Muscle layer of colon (tissue), 2 donors: ENCODE measurements around the gene LAMA1.

Source experiments
- H3K27ac ChIP-seq: one replicate; pipeline ENCODE4 v1.7.0; 2013; ENCODE audit warnings: low read depth, mild to moderate bottlenecking, low read length, moderate library complexity
- H3K27me3 ChIP-seq, 2 donors: one replicate each; pipeline ENCODE4 v1.7.0; 2013; ENCODE audit warnings: low read length in 2 of 2, mild to moderate bottlenecking in 2 of 2; ENCODE audit not compliant: insufficient read depth in 2 of 2, control insufficient read depth in 1 of 2
- H3K36me3 ChIP-seq: one replicate; pipeline ENCODE4 v1.7.0; 2013; ENCODE audit warnings: mild to moderate bottlenecking, low read length; ENCODE audit not compliant: insufficient read depth
- H3K4me1 ChIP-seq: one replicate; pipeline ENCODE4 v1.7.0; 2013; ENCODE audit warnings: mild to moderate bottlenecking, low read length; ENCODE audit not compliant: insufficient read depth
- H3K4me3 ChIP-seq, 2 donors: one replicate each; pipeline ENCODE4 v1.7.0; 2013; ENCODE audit warnings: low read length in 2 of 2, low read depth in 1 of 2, mild to moderate bottlenecking in 1 of 2, moderate library complexity in 1 of 2
- H3K9ac ChIP-seq: one replicate; pipeline ENCODE4 v1.7.0; 2013; ENCODE audit warnings: low read length
- H3K9me3 ChIP-seq: one replicate; pipeline ENCODE4 v1.7.0; 2013; ENCODE audit warnings: mild to moderate bottlenecking, low read length
- donor health status: abdominal sarcoma.
- donor health status: Adenocarcinoma of cecum.

Gene LAMA1

GRCh38 chr18:7011142-7011541 lies 106.5 kb downstream of the LAMA1 start:
- Histone ChIP-seq H3K27me3 (no peaks in the 10 kb centered on the region), H3K4me3 (no peak overlapping the region), H3K9ac (no peak overlapping the region), H3K9me3 (no peaks in the 10 kb centered on the region), H3K4me1 (no peaks in the 10 kb centered on the region), H3K36me3 (no peaks in the 10 kb centered on the region), H3K27ac (no peak overlapping the region)

GRCh38 chr18:7004009-7004408 lies 113.6 kb downstream of the LAMA1 start:
- no peaks in the 10 kb centered on the region for H3K4me1 ChIP-seq
- no peak overlapping the region for H3K27ac ChIP-seq
- no peaks in the 10 kb centered on the region for H3K9me3 ChIP-seq
- no peak overlapping the region for H3K4me3 ChIP-seq
- no peaks in the 10 kb centered on the region for H3K36me3 ChIP-seq
- no peak overlapping the region for H3K9ac ChIP-seq
- no peaks in the 10 kb centered on the region for H3K27me3 ChIP-seq

GRCh38 chr18:7002107-7002506 lies 115.5 kb downstream of the LAMA1 start:
- H3K4me3 ChIP-seq, result no peak overlapping the region
- H3K27ac ChIP-seq, result no peak overlapping the region
- H3K4me1 ChIP-seq, result no peaks in the 10 kb centered on the region
- no peaks in the 10 kb centered on the region for H3K36me3 ChIP-seq
- no peaks in the 10 kb centered on the region for H3K27me3 ChIP-seq
- H3K9ac ChIP-seq, result no peak overlapping the region
- no peaks in the 10 kb centered on the region for H3K9me3 ChIP-seq

- Histone ChIP-seq H3K9ac (no peak overlapping the region), H3K27me3 (no peaks in the 10 kb centered on the region), H3K9me3 (no peaks in the 10 kb centered on the region), H3K4me1 (no peaks in the 10 kb centered on the region), H3K36me3 (no peaks in the 10 kb centered on the region), H3K4me3 (no peak overlapping the region), H3K27ac (no peak overlapping the region)
Measured at GRCh38 chr18:7000484-7001096, 117.0 kb downstream of the LAMA1 start.

- Histone ChIP-seq H3K27ac (no peak overlapping the region), H3K36me3 (no peaks in the 10 kb centered on the region), H3K4me1 (peaks cover 8% of the 10 kb centered on the region), H3K27me3 (no peaks in the 10 kb centered on the region), H3K9me3 (no peaks in the 10 kb centered on the region), H3K4me3 (no peak overlapping the region), H3K9ac (no peak overlapping the region)
Measured at GRCh38 chr18:6997808-6998207, 119.8 kb downstream of the LAMA1 start.

GRCh38 chr18:6994771-6995430 lies 122.7 kb downstream of the LAMA1 start:
- H3K27ac ChIP-seq, result no peak overlapping the region
- H3K9ac ChIP-seq, result no peak overlapping the region
- no peaks in the 10 kb centered on the region for H3K36me3 ChIP-seq
- H3K9me3 ChIP-seq, result no peaks in the 10 kb centered on the region
- peaks cover 8% of the 10 kb centered on the region for H3K4me1 ChIP-seq
- peak overlapping the region in 1 of 2 donors; percentile 26 for H3K4me3 ChIP-seq
- no peaks in the 10 kb centered on the region for H3K27me3 ChIP-seq

- Histone ChIP-seq H3K4me3 (no peak overlapping the region), H3K27ac (no peak overlapping the region), H3K27me3 (no peaks in the 10 kb centered on the region), H3K9me3 (no peaks in the 10 kb centered on the region), H3K9ac (no peak overlapping the region), H3K36me3 (no peaks in the 10 kb centered on the region), H3K4me1 (peaks cover 8% of the 10 kb centered on the region)
Measured at GRCh38 chr18:6994056-6994770, 123.4 kb downstream of the LAMA1 start.

- no peak overlapping the region for H3K9ac ChIP-seq
- H3K36me3 ChIP-seq, result no peaks in the 10 kb centered on the region
- H3K27me3 ChIP-seq, result no peaks in the 10 kb centered on the region
- no peak overlapping the region for H3K4me3 ChIP-seq
- H3K9me3 ChIP-seq, result no peaks in the 10 kb centered on the region
- H3K4me1 ChIP-seq, result peaks cover 8% of the 10 kb centered on the region
- H3K27ac ChIP-seq, result no peak overlapping the region
Measured at GRCh38 chr18:6992761-6993160, 124.8 kb downstream of the LAMA1 start.

- Histone ChIP-seq H3K9ac (no peak overlapping the region), H3K9me3 (no peaks in the 10 kb centered on the region), H3K4me1 (no peaks in the 10 kb centered on the region), H3K36me3 (no peaks in the 10 kb centered on the region), H3K27ac (no peak overlapping the region), H3K4me3 (no peak overlapping the region), H3K27me3 (no peaks in the 10 kb centered on the region)
Measured at GRCh38 chr18:6983366-6983765, 134.2 kb downstream of the LAMA1 start.

GRCh38 chr18:6982398-6982797 lies 135.2 kb downstream of the LAMA1 start:
- no peak overlapping the region for H3K9ac ChIP-seq
- H3K36me3 ChIP-seq, result no peaks in the 10 kb centered on the region
- no peaks in the 10 kb centered on the region for H3K9me3 ChIP-seq
- no peak overlapping the region for H3K4me3 ChIP-seq
- no peak overlapping the region for H3K27ac ChIP-seq
- H3K4me1 ChIP-seq, result no peaks in the 10 kb centered on the region
- no peaks in the 10 kb centered on the region for H3K27me3 ChIP-seq

GRCh38 chr18:6980363-6980762 lies 137.2 kb downstream of the LAMA1 start:
- Histone ChIP-seq H3K36me3 (no peaks in the 10 kb centered on the region), H3K27me3 (no peaks in the 10 kb centered on the region), H3K9ac (no peak overlapping the region), H3K4me1 (no peaks in the 10 kb centered on the region), H3K4me3 (no peak overlapping the region), H3K27ac (no peak overlapping the region), H3K9me3 (no peaks in the 10 kb centered on the region)
